Placental pericyte (primary cell): ENCODE measurements around the gene BRF1. TPM values are rescaled to one million over a fixed set of nuclear protein-coding genes. Genes with fewer than 3 reads are reported as not detected.

ENCODE experiments used
- total RNA-seq: library from RNA; depleted of rRNA; stranded (reverse); fragments of >200 nt; gene quantifications from 2 replicates; pipeline ENCODE4 v1.2.3, GENCODE V29; 2012

BRF1 gene, protein sequence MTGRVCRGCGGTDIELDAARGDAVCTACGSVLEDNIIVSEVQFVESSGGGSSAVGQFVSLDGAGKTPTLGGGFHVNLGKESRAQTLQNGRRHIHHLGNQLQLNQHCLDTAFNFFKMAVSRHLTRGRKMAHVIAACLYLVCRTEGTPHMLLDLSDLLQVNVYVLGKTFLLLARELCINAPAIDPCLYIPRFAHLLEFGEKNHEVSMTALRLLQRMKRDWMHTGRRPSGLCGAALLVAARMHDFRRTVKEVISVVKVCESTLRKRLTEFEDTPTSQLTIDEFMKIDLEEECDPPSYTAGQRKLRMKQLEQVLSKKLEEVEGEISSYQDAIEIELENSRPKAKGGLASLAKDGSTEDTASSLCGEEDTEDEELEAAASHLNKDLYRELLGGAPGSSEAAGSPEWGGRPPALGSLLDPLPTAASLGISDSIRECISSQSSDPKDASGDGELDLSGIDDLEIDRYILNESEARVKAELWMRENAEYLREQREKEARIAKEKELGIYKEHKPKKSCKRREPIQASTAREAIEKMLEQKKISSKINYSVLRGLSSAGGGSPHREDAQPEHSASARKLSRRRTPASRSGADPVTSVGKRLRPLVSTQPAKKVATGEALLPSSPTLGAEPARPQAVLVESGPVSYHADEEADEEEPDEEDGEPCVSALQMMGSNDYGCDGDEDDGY
- total RNA-seq = 33.3 and 50.1 TPM in 2 replicates

DNA sequence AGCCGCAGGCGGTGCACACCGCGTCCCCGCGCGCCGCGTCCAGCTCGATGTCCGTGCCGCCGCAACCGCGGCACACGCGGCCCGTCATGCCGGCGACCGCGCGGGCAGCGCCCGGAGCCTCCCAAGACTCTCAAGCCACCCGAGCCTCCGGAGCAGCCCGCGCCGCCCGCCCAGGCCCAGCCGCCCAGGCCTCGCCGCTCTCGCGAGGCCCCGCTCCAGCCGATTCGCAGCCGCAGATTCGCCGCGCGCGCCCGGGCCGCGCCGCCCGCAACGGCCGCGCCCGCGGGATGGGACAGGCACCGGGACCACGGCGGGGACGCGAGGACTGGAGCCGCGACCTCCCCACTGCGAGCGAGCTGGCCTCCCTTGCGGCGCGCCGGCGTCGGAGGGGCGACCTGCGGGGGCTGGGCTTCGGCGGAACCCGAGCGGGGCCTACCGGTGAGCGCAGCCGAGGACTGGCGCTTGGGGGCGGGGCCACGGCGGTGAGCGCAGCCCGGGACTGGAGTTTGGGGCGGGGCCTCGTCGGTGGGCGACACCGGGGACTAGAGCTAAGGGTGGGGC, at the start of gene BRF1:
Gene BRF1, minus strand, starts transcription at position 460 of the 561 bp plus-strand sequence. Its CDS starts 372 bp downstream, at position 88.

DNA sequence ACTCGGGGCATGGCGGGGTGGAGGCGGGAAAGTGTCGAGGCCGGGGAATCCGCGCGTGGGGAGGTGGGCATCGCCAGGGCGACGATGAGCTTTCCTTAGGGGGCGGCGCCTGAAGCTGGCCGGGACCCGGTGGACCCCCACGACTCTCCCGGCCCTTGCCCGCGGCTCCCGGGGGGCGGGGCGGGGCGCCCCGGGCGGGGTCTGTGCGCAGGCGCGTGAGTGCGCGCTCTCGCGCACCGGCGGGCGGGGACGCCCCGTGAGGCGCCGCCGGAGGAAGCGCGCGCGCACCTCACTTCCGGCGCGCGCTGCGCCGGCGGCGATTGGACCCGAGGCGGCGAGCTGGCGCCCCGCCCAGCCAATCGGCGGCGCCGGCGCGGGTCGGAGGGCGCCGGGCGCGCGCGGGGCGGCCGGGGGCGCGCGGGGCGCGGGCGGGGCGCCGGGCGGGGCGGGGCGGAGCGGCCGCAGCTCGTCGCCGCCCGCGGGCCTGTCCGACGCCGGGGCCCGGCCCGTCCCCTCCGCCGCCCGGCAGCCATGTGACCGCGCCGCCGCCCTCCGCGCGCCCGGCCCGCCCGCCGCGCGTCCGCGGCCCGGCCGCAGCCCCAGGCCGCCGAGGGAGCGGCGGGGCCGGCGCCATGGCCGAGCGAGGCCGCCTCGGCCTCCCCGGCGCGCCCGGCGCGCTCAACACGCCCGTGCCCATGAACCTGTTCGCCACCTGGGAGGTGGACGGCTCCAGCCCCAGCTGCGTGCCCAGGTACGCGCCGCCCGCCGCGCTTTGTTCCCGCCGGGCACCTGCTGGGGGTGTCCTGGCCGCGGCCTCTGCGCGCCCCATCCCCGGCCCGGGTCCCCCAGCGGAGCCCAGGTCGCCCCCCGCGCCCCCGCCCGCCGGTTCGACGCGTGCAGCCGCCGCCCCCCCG, 13.7 kb upstream of the BRF1 start, which contains the start of gene PACS2:
Gene PACS2, plus strand, starts transcription at position 462 of the 914 bp plus-strand sequence. Its CDS starts 171 bp downstream, at position 633.

DNA sequence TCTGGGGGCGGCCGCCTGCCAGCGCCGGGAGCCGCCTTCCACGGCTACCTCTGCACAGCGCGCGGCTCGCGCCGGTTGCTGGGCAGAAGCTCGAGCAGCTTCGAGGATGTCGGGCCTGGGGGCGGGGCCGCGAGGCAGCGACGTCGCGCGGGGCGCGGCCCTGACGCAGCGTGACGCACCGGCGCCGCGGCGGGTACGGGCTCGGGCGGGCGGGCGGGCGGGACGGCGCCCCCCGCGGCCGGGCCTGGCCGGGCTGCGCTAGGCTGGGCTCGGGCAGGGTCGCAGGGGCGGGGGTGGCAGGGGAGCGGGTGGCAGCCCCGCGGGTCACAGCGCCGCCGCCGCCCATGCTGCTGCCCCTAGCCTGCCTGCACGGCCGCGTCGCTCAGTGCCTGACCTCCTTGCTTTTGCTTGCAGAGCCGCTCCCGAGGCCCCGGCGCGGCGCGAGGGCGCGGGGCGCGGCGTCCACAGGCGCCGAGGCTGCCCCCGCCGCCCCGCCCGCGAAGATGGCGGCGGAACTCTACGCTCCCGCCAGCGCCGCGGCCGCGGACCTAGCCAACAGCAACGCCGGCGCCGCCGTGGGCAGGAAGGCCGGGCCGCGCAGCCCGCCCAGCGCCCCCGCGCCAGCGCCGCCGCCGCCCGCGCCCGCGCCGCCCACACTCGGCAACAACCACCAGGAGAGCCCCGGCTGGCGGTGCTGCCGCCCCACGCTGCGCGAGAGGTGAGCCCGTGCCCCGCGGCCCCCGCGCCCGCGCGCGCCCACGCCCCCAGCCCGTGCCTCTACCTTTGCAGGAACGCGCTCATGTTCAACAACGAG, 52.2 kb downstream of the BRF1 start, which contains the start of gene BTBD6:
Gene BTBD6, plus strand, starts transcription at position 166 of the 814 bp plus-strand sequence. Its CDS starts 179 bp downstream, at position 345.

DNA sequence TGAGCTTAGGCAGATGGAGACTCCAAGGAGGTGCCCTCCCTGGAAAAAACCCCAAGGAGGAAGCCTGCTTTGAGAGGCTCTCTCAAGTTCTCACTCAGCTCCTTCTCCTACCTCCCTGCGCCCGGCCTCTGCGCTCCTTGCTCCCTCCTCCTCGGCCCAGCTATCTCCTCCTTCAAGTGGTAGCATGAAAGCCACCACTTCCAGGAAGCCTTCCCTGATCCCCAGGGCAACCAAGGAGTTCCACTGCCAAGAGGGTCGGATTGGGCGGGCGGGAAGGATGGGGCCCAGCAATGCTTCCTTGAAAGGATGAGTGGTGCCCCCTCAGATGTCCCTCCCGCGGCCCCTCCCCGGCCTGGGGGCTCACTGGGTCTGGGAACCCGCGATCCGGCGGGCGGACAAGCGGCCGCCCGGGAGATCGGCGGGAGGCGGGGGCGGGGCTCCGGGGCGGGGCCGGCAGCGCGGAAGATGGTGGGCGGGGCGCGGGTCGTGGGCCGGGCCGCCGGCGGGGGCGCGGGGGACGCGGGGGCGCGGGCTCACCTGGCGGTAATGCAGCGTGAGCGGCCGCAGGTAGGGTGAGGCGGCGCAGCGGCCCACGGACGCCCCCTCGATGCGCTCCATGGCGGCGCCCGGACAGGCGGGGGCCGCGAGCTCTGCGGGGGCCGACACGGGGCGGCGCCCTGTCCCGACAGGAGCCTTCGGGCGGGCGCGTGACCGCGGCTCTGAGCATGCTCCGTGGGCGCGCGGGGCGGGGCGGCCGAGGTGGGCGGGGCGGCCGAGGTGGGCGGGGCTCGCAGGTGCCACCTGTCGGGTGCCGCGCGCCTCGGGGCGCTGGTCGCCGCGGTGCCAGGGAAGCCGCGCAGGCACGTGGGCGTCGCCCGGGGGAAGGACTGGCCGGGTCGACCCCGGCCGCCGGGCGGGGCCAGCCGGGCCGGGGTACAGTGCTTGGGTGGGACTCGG, 119.9 kb downstream of the BRF1 start, which contains the start of gene NUDT14:
Gene NUDT14, minus strand, starts transcription at position 721 of the 957 bp plus-strand sequence. Its CDS starts 103 bp downstream, at position 618.

DNA sequence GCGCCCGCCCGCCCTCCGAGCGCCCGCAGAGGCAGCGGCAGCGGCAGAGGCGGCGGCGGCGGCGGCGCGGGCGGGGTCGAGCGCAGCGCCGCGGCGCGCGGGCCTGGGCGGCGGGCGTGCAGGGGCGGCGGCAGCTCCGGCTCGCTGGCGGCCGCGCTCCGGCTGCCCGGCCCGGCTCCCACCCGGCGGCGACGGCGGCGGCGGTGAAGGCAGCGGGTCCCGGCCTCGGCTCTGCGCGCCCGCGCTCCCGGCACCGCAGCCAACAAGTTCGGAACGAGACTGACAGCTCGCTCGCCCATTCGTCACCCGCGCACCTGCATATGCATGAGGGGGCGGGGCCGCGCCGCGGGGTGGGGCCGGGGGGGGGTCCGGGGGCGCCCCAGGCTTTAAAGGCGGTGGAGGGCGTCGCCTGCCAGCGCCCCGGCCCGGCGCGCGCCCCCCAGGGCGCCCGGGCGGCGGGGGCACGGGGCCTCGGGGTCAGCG, 132.3 kb downstream of the BRF1 start, which contains the start of gene JAG2:
Gene JAG2, minus strand, starts transcription at position 281 of the 483 bp plus-strand sequence. CDS start 356 bp downstream, outside the sequence.

Other genes starting within 250 kb of the BRF1 start
- under 0.01 TPM in 1 of 2 replicates, not detected in the other for gene GPR132, start 235.6 kb downstream of the BRF1 start, total RNA-seq
- gene JAG2, start 132.2 kb downstream of the BRF1 start, total RNA-seq = 1.4 and 1.5 TPM in 2 replicates
- 11.2 and 32.6 TPM in 2 replicates for gene NUDT14, start 119.7 kb downstream of the BRF1 start, total RNA-seq
- 52.7 and 106 TPM in 2 replicates for gene BTBD6, start 52.5 kb downstream of the BRF1 start, total RNA-seq
- 57.3 and 62.3 TPM in 2 replicates for gene PACS2, start 13.7 kb upstream of the BRF1 start, total RNA-seq
- gene TEX22, start 97.5 kb upstream of the BRF1 start, total RNA-seq = under 0.01 TPM in 1 of 2 replicates, not detected in the other
- 62.3 and 72.2 TPM in 2 replicates for gene MTA1, start 118.8 kb upstream of the BRF1 start, total RNA-seq
- 10.5 and 60.7 TPM in 2 replicates for gene CRIP2, start 173.8 kb upstream of the BRF1 start, total RNA-seq
- 5.3 and 7.3 TPM in 2 replicates for gene CRIP1, start 185.9 kb upstream of the BRF1 start, total RNA-seq
- 2.6 and 25.8 TPM in 2 replicates for gene TEDC1, start 190.2 kb upstream of the BRF1 start, total RNA-seq
- gene TMEM121, start 225.6 kb upstream of the BRF1 start, total RNA-seq = 3.3 and 5.7 TPM in 2 replicates